Non-pigmented ciliary epithelial cell (primary cell): ENCODE measurements around the gene ZBTB7A.
A peak's percentile ranks its signal among the peaks of the same experiment; 100 is the strongest.

Experiments used
- DNase-seq: peaks from one replicate; pipeline ENCODE4 v3.0.0-alpha.2; 2010; ENCODE audit warnings: low read depth

The ZBTB7A gene

GRCh38 chr19:4067396-4068046 lies 822 bp upstream of the ZBTB7A start:
- no peak for DNase-seq

- no peak for DNase-seq
These were observed 508 bp downstream of the ZBTB7A start for GRCh38 chr19:4066176-4066606.

- DNase-seq, result peak; percentile 77
These were observed 1.1 kb downstream of the ZBTB7A start for GRCh38 chr19:4065430-4066175.

GRCh38 chr19:4064496-4065260 lies 2.0 kb downstream of the ZBTB7A start:
- DNase-seq, result no peak

- no peak for DNase-seq
These were observed 2.6 kb downstream of the ZBTB7A start for GRCh38 chr19:4064149-4064495.

GRCh38 chr19:4063369-4064148 lies 3.1 kb downstream of the ZBTB7A start:
- no peak for DNase-seq

GRCh38 chr19:4062419-4063368 lies 4.0 kb downstream of the ZBTB7A start:
- DNase-seq, result no peak

GRCh38 chr19:4061683-4062418 lies 4.8 kb downstream of the ZBTB7A start:
- DNase-seq, result no peak

- no peak for DNase-seq
These were observed 5.5 kb downstream of the ZBTB7A start for GRCh38 chr19:4061178-4061682.

GRCh38 chr19:4060621-4061177 lies 6.0 kb downstream of the ZBTB7A start:
- no peak for DNase-seq

- DNase-seq, result no peak
These were observed 6.6 kb downstream of the ZBTB7A start for GRCh38 chr19:4059891-4060620.

- DNase-seq, result no peak
These were observed 7.2 kb downstream of the ZBTB7A start for GRCh38 chr19:4059453-4059871.

GRCh38 chr19:4058693-4059452 lies 7.8 kb downstream of the ZBTB7A start:
- no peak for DNase-seq

GRCh38 chr19:4057931-4058692 lies 8.6 kb downstream of the ZBTB7A start:
- peak; percentile 43 for DNase-seq

- DNase-seq, result no peak
These were observed 11.5 kb downstream of the ZBTB7A start for GRCh38 chr19:4055209-4055552.

GRCh38 chr19:4054441-4055208 lies 12.1 kb downstream of the ZBTB7A start:
- DNase-seq, result no peak
